Esophagus (tissue), 2 donors: ENCODE data around the gene NPY4R. TPM values are rescaled to one million over a fixed set of nuclear protein-coding genes. Genes with fewer than 3 reads are reported as not detected.
"Not testable (repeated sequence)": the region's sequence is repeated elsewhere in the genome, so short reads cannot be mapped to it uniquely, and the experiment has no call there.

Experiments
- H3K27ac ChIP-seq, 2 donors: one replicate each; pipeline ENCODE4 v1.5.1; 2013; ENCODE audit warnings: low read depth in 2 of 2, mild to moderate bottlenecking in 2 of 2, inconsistent platforms in 1 of 2, low read length in 1 of 2, moderate library complexity in 1 of 2
- H3K27me3 ChIP-seq, 2 donors: one replicate each; pipeline ENCODE4 v1.6.1; 2013; ENCODE audit warnings: low read length in 2 of 2, control low read depth in 1 of 2, mild to moderate bottlenecking in 1 of 2; ENCODE audit not compliant: insufficient read depth in 2 of 2, control insufficient read depth in 1 of 2
- H3K36me3 ChIP-seq, 2 donors: one replicate each; pipeline ENCODE4 v1.6.1; 2013; ENCODE audit warnings: low read length in 1 of 2; ENCODE audit not compliant: control insufficient read depth in 2 of 2, insufficient read depth in 2 of 2
- H3K4me1 ChIP-seq, 2 donors: one replicate each; pipeline ENCODE4 v1.6.1; 2013; ENCODE audit warnings: low read length in 1 of 2; ENCODE audit not compliant: control insufficient read depth in 2 of 2, insufficient read depth in 2 of 2
- H3K4me3 ChIP-seq, 2 donors: one replicate each; pipeline ENCODE4 v1.5.1; 2013; ENCODE audit warnings: low read length in 2 of 2, mild to moderate bottlenecking in 2 of 2, low read depth in 1 of 2, moderate library complexity in 1 of 2
- H3K9me3 ChIP-seq, 2 donors: one replicate each; pipeline ENCODE4 v1.6.1; 2013; ENCODE audit warnings: mild to moderate bottlenecking in 2 of 2, low read depth in 1 of 2, low read length in 1 of 2, moderate library complexity in 1 of 2; ENCODE audit not compliant: control insufficient read depth in 2 of 2, insufficient read depth in 1 of 2
- whole genome bisulfite sequencing, 2 donors: extraction: QIAGEN DNeasy Blood & Tissue Kit; methylation state at CpG; one replicate each; pipeline ENCODE4 v1.1.7; 2013; 5-methylcytosine and 5-hydroxymethylcytosine counted together
- polyA plus RNA-seq, 2 donors: library from polyadenylated mRNA; stranded (reverse); fragments of 200-250 nt; gene quantifications; one replicate each; pipeline ENCODE4 v1.2.3, GENCODE V29; 2013
- donor health status: healthy with polysubstance abuse.
- donor health status: Bipolar disorder and iron deficiency.

NPY4R gene
- polyA plus RNA-seq, 2 donors: 0.06 to 0.10 TPM

GRCh38 chr10:46497401-46497800 is 31.6 kb upstream of the NPY4R start:
- not testable (repeated sequence) for H3K9me3 ChIP-seq, H3K4me1 ChIP-seq, H3K27ac ChIP-seq, H3K4me3 ChIP-seq, H3K36me3 ChIP-seq, H3K27me3 ChIP-seq
- no CpG with 5 or more reads among the region's 4 CpGs for WGBS, 2 donors

GRCh38 chr10:46491364-46492114 is 25.8 kb upstream of the NPY4R start:
- not testable (repeated sequence) for H3K9me3 ChIP-seq, H3K4me3 ChIP-seq, H3K36me3 ChIP-seq, H3K4me1 ChIP-seq, H3K27ac ChIP-seq, H3K27me3 ChIP-seq
- 90% methylated on average over 1 of the region's 1 CpG; no CpG with 5 or more reads in 1 of the 2 donors for WGBS, 2 donors

GRCh38 chr10:46490285-46490684 is 24.5 kb upstream of the NPY4R start:
- not testable (repeated sequence) for H3K4me1 ChIP-seq, H3K36me3 ChIP-seq, H3K9me3 ChIP-seq, H3K27ac ChIP-seq, H3K27me3 ChIP-seq, H3K4me3 ChIP-seq
- 90 to 92% methylated on average over 9 of the region's 11 CpGs for WGBS, 2 donors

- no CpG with 5 or more reads among the region's 2 CpGs for WGBS, 2 donors
- H3K4me1 ChIP-seq, H3K36me3 ChIP-seq, H3K4me3 ChIP-seq, H3K27me3 ChIP-seq, H3K9me3 ChIP-seq, H3K27ac ChIP-seq: not testable (repeated sequence)
These were observed 20.7 kb upstream of the NPY4R start for GRCh38 chr10:46486459-46486858.

GRCh38 chr10:46474746-46475320 is 9.1 kb upstream of the NPY4R start:
- H3K4me3 ChIP-seq, H3K27me3 ChIP-seq, H3K27ac ChIP-seq, H3K4me1 ChIP-seq, H3K36me3 ChIP-seq, H3K9me3 ChIP-seq: not testable (repeated sequence)
- WGBS, 2 donors: 31 to 40% methylated on average over 1 to 3 of the region's 3 CpGs

- H3K4me1 ChIP-seq, H3K27ac ChIP-seq, H3K9me3 ChIP-seq, H3K27me3 ChIP-seq, H3K4me3 ChIP-seq, H3K36me3 ChIP-seq: not testable (repeated sequence)
- WGBS, 2 donors: 47 to 53% methylated on average over 3 of the region's 3 CpGs
These were observed 8.0 kb upstream of the NPY4R start for GRCh38 chr10:46473758-46474157.

GRCh38 chr10:46470134-46470533 is 4.4 kb upstream of the NPY4R start:
- not testable (repeated sequence) for H3K4me3 ChIP-seq, H3K4me1 ChIP-seq, H3K36me3 ChIP-seq, H3K27me3 ChIP-seq, H3K27ac ChIP-seq, H3K9me3 ChIP-seq
- no CpG with 5 or more reads among the region's 1 CpG for WGBS, 2 donors

GRCh38 chr10:46468119-46468809 is 2.5 kb upstream of the NPY4R start:
- not testable (repeated sequence) for H3K9me3 ChIP-seq, H3K4me3 ChIP-seq, H3K36me3 ChIP-seq, H3K27ac ChIP-seq, H3K27me3 ChIP-seq, H3K4me1 ChIP-seq
- WGBS, 2 donors: 40% methylated on average over 1 of the region's 4 CpGs; no CpG with 5 or more reads in 1 of the 2 donors

GRCh38 chr10:46463608-46464007 is 2.1 kb downstream of the NPY4R start:
- H3K27me3 ChIP-seq, H3K4me1 ChIP-seq, H3K36me3 ChIP-seq, H3K9me3 ChIP-seq, H3K27ac ChIP-seq, H3K4me3 ChIP-seq: not testable (repeated sequence)
- WGBS, 2 donors: no CpG with 5 or more reads among the region's 2 CpGs

- H3K27me3 ChIP-seq, H3K4me1 ChIP-seq, H3K27ac ChIP-seq, H3K9me3 ChIP-seq, H3K36me3 ChIP-seq, H3K4me3 ChIP-seq: not testable (repeated sequence)
- 89% methylated on average over 6 of the region's 10 CpGs for WGBS, 2 donors
These were observed 3.5 kb downstream of the NPY4R start for GRCh38 chr10:46462276-46462675.
